CD4-positive, alpha-beta memory T cell (primary cell): Measurements from ENCODE around the gene GPRC5C. TPM values are rescaled to one million over a fixed set of nuclear protein-coding genes. Genes with fewer than 3 reads are reported as not detected.
A peak's percentile ranks its signal among the peaks of the same experiment; 100 is the strongest.

Source experiments
- CTCF ChIA-PET: fragments of 350-600 bp; sonication (Branson Sonifier 250); formaldehyde crosslinking; loops from one replicate; lab custom pipeline; 2021; ENCODE audit warnings: inconsistent platforms; ENCODE audit not compliant: partially characterized antibody; lab: Charles Lee
- POLR2A ChIA-PET: fragments of 350-600 bp; sonication (Branson Sonifier 250); formaldehyde crosslinking; loops from one replicate; lab custom pipeline; 2021; ENCODE audit not compliant: partially characterized antibody; lab: Charles Lee
- DNase-seq, 5 donors: peaks; one replicate each; pipeline versions ENCODE4 v3.0.0 to v3.0.0-alpha.2; 2020 to 2022; ENCODE audit warnings: mixed read lengths in 1 of 5
- H3K27ac ChIP-seq: one replicate; pipeline ENCODE4 v1.7.0; 2013; ENCODE audit warnings: low read depth, low read length
- H3K27me3 ChIP-seq: 2 replicates; pipeline ENCODE4 v1.7.0; 2013; ENCODE audit warnings: mild to moderate bottlenecking, low read length, moderate library complexity; ENCODE audit not compliant: insufficient read depth
- H3K36me3 ChIP-seq: 2 replicates; pipeline ENCODE4 v1.7.0; 2013; ENCODE audit warnings: mild to moderate bottlenecking, low read length, moderate library complexity; ENCODE audit not compliant: insufficient read depth
- H3K4me1 ChIP-seq: 2 replicates; pipeline ENCODE4 v1.7.0; 2013; ENCODE audit warnings: mild to moderate bottlenecking, low read length, moderate library complexity; ENCODE audit not compliant: insufficient read depth
- H3K4me3 ChIP-seq, 2 donors: one replicate each; pipeline ENCODE4 v1.7.0; 2013; ENCODE audit warnings: low read length in 2 of 2, mild to moderate bottlenecking in 1 of 2
- H3K9me3 ChIP-seq, 2 donors: one replicate each; pipeline ENCODE4 v1.7.0; 2013; ENCODE audit warnings: low read length in 2 of 2, control low read depth in 1 of 2; ENCODE audit not compliant: control insufficient read depth in 1 of 2
- H3K27ac Mint-ChIP-seq, 7 donors: one replicate each; pipeline ENCODE4 v1.8.0; 2020 to 2021; ENCODE audit warnings: mixed read lengths in 7 of 7, mild to moderate bottlenecking in 6 of 7, inconsistent platforms in 3 of 7, moderate library complexity in 3 of 7
- H3K27me3 Mint-ChIP-seq, 2 donors: one replicate each; pipeline ENCODE4 v1.8.0; 2020 to 2021; ENCODE audit warnings: mixed read lengths in 2 of 2
- H3K36me3 Mint-ChIP-seq, 2 donors: one replicate each; pipeline ENCODE4 v1.8.0; 2020 to 2021; ENCODE audit warnings: mixed read lengths in 2 of 2, inconsistent platforms in 1 of 2, mild to moderate bottlenecking in 1 of 2
- H3K4me1 Mint-ChIP-seq, 4 donors: one replicate each; pipeline ENCODE4 v1.8.0; 2020 to 2021; ENCODE audit warnings: mixed read lengths in 4 of 4, mild to moderate bottlenecking in 1 of 4
- H3K4me3 Mint-ChIP-seq, 8 donors: one replicate each; pipeline ENCODE4 v1.8.0; 2020 to 2021; ENCODE audit warnings: mixed read lengths in 8 of 8, mild to moderate bottlenecking in 7 of 8, moderate library complexity in 6 of 8, inconsistent platforms in 3 of 8
- H3K9me3 Mint-ChIP-seq, 8 donors: one replicate each; pipeline ENCODE4 v1.8.0; 2020 to 2021; ENCODE audit warnings: mixed read lengths in 8 of 8, mild to moderate bottlenecking in 5 of 8, inconsistent platforms in 3 of 8, moderate library complexity in 1 of 8
- intact Hi-C: fragments of 100-400 bp; cut with micrococcal nuclease; formaldehyde crosslinking; loops from one replicate; pipeline ENCODE4 v1.15.1; 2023
- polyA plus RNA-seq, 2 donors: library from polyadenylated mRNA; unstranded; fragments of 300-500 nt; fragmentation: Illumina TruSeq; gene quantifications; one replicate each; pipeline ENCODE4 v1.2.3, GENCODE V29; 2021
- total RNA-seq, 2 experiments: library from RNA; stranded (reverse); gene quantifications; one replicate each; pipeline ENCODE4 v1.2.3, GENCODE V29; 2021

Gene GPRC5C
- total and polyA plus RNA-seq, 4 experiments from 2014 or later, result not detected

- peaks cover 0 to 4% (median 0%) of the 10 kb centered on the region in 8 donors for H3K9me3 Mint-ChIP-seq
- H3K4me3 ChIP-seq, result no peak overlapping the region
- H3K27me3 ChIP-seq, result no peaks in the 10 kb centered on the region
- intact Hi-C loops, result no loop called here
- H3K9me3 ChIP-seq, result no peaks in the 10 kb centered on the region
- H3K36me3 ChIP-seq, result no peaks in the 10 kb centered on the region
- no peaks in the 10 kb centered on the region for H3K27me3 Mint-ChIP-seq
- H3K27ac Mint-ChIP-seq, result peak overlapping the region in 6 of 7 donors; percentile 24 to 78 (median 66)
- H3K36me3 Mint-ChIP-seq, result no peaks in the 10 kb centered on the region
- H3K4me3 Mint-ChIP-seq, result peak overlapping the region in 2 of 8 donors; percentile 48 to 58
- no peak overlapping the region for H3K27ac ChIP-seq
- CTCF ChIA-PET, result interaction anchor here (1.2 to 8.1 kb wide), 3 partner anchors 31 to 92 kb away, joined by 3 to 82 read pairs (median 3); partner anchors contain the start of gene GPR142
- peaks cover 30 to 33% (median 32%) of the 10 kb centered on the region in 4 donors for H3K4me1 Mint-ChIP-seq
- no peak for DNase-seq
- POLR2A ChIA-PET, result interaction anchor here (1.9 kb wide), 1 partner anchor 12 kb away, joined by 6 read pairs; no protein-coding TSS in a partner anchor
- peaks cover 69% of the 10 kb centered on the region for H3K4me1 ChIP-seq
Observed at GRCh38 chr17:74460996-74461395, 29.1 kb downstream of the GPRC5C start.

GRCh38 chr17:74461611-74462010 is 29.7 kb downstream of the GPRC5C start:
- peaks cover 27 to 31% (median 31%) of the 10 kb centered on the region in 4 donors for H3K4me1 Mint-ChIP-seq
- no peak overlapping the region for H3K27ac ChIP-seq
- no peaks in the 10 kb centered on the region for H3K27me3 ChIP-seq
- H3K27ac Mint-ChIP-seq, result peak overlapping the region in 6 of 7 donors; percentile 24 to 78 (median 66)
- peaks cover 75% of the 10 kb centered on the region for H3K4me1 ChIP-seq
- H3K27me3 Mint-ChIP-seq, result no peaks in the 10 kb centered on the region
- H3K9me3 ChIP-seq, result no peaks in the 10 kb centered on the region
- H3K4me3 ChIP-seq, result no peak overlapping the region
- no peaks in the 10 kb centered on the region for H3K36me3 Mint-ChIP-seq
- H3K36me3 ChIP-seq, result no peaks in the 10 kb centered on the region
- intact Hi-C loops, result no loop called here
- H3K9me3 Mint-ChIP-seq, result peaks cover 0 to 4% (median 0%) of the 10 kb centered on the region in 8 donors
- peak overlapping the region in 4 of 8 donors; percentile 3 to 58 (median 30) for H3K4me3 Mint-ChIP-seq
- POLR2A ChIA-PET, result interaction anchor here (1.9 kb wide), 1 partner anchor 12 kb away, joined by 6 read pairs; no protein-coding TSS in a partner anchor
- CTCF ChIA-PET, result interaction anchor here (1.2 to 8.1 kb wide), 3 partner anchors 30 to 93 kb away, joined by 3 to 82 read pairs (median 3); partner anchors contain the start of gene GPR142
- DNase-seq, result no peak

GRCh38 chr17:74464730-74465377 is 33.0 kb downstream of the GPRC5C start:
- no peak for DNase-seq
- Mint-ChIP-seq H3K4me3 (no peak overlapping the region), H3K4me1 (peaks cover 21 to 34% (median 29%) of the 10 kb centered on the region in 4 donors), H3K27ac (no peak overlapping the region), H3K9me3 (peaks cover 0 to 4% (median 0%) of the 10 kb centered on the region in 8 donors), H3K36me3 (peaks cover 2 to 10% of the 10 kb centered on the region in 2 donors), H3K27me3 (no peaks in the 10 kb centered on the region)
- CTCF ChIA-PET, result no interaction called here
- no peaks in the 10 kb centered on the region for H3K27me3 ChIP-seq
- peak overlapping the region in 1 of 2 donors; percentile 27 for H3K4me3 ChIP-seq
- peaks cover 83% of the 10 kb centered on the region for H3K4me1 ChIP-seq
- POLR2A ChIA-PET, result interaction anchor here (0.7 kb wide), 1 partner anchor 253 kb away, joined by 3 read pairs; no protein-coding TSS in a partner anchor
- H3K36me3 ChIP-seq, result no peaks in the 10 kb centered on the region
- no peaks in the 10 kb centered on the region for H3K9me3 ChIP-seq
- intact Hi-C loops, result no loop called here
- H3K27ac ChIP-seq, result peak overlapping the region; percentile 51

GRCh38 chr17:74465378-74466110 is 33.7 kb downstream of the GPRC5C start:
- DNase-seq, result no peak
- Mint-ChIP-seq H3K27ac (no peak overlapping the region), H3K9me3 (peaks cover 0 to 4% (median 0%) of the 10 kb centered on the region in 8 donors), H3K4me1 (peaks cover 22 to 38% (median 30%) of the 10 kb centered on the region in 4 donors), H3K27me3 (no peaks in the 10 kb centered on the region), H3K36me3 (peaks cover 8 to 16% of the 10 kb centered on the region in 2 donors), H3K4me3 (no peak overlapping the region)
- Histone ChIP-seq H3K4me3 (peak overlapping the region; percentile 22 to 59), H3K9me3 (no peaks in the 10 kb centered on the region), H3K27me3 (no peaks in the 10 kb centered on the region), H3K4me1 (peaks cover 84% of the 10 kb centered on the region), H3K36me3 (no peaks in the 10 kb centered on the region), H3K27ac (peak overlapping the region; percentile 51)
- intact Hi-C loops, result no loop called here
- ChIA-PET POLR2A (interaction anchor here (1.3 to 3.2 kb wide), 3 partner anchors 11 to 23 kb away, joined by 4 to 33 read pairs (median 18); no protein-coding TSS in a partner anchor), CTCF (interaction anchor here (6.4 kb wide), 1 partner anchor 9 kb away, joined by 68 read pairs; no protein-coding TSS in a partner anchor)

GRCh38 chr17:74466111-74466827 is 34.4 kb downstream of the GPRC5C start, which contains the start of gene CD300A:
TSS of gene CD300A (plus strand) at chr17:74466634. CDS start at chr17:74466704, 70 bp downstream.
- ChIA-PET POLR2A (interaction anchor here (0.7 to 3.2 kb wide), 6 partner anchors 8 to 276 kb away, joined by 3 to 33 read pairs (median 4); no protein-coding TSS in a partner anchor), CTCF (interaction anchor here (6.4 kb wide), 1 partner anchor 10 kb away, joined by 68 read pairs; no protein-coding TSS in a partner anchor)
- Histone ChIP-seq H3K9me3 (no peaks in the 10 kb centered on the region), H3K36me3 (no peaks in the 10 kb centered on the region), H3K27ac (peak within 1 kb of the TSS; percentile 51), H3K4me3 (peak within 1 kb of the TSS; percentile 59 to 61), H3K4me1 (peaks cover 82% of the 10 kb centered on the region), H3K27me3 (no peaks in the 10 kb centered on the region)
- no peak within 1 kb of the TSS for H3K4me3 Mint-ChIP-seq
- no peaks in the 10 kb centered on the region for H3K27me3 Mint-ChIP-seq
- peaks cover 0 to 4% (median 0%) of the 10 kb centered on the region in 8 donors for H3K9me3 Mint-ChIP-seq
- H3K36me3 Mint-ChIP-seq, result peaks cover 12 to 20% of the 10 kb centered on the region in 2 donors
- H3K4me1 Mint-ChIP-seq, result peaks cover 27 to 40% (median 33%) of the 10 kb centered on the region in 4 donors
- DNase-seq, result no peak
- intact Hi-C loops, result no loop called here
- peak within 1 kb of the TSS in 5 of 7 donors; percentile 64 to 96 (median 90) for H3K27ac Mint-ChIP-seq

GRCh38 chr17:74466828-74467184 is 34.9 kb downstream of the GPRC5C start:
- Histone ChIP-seq H3K36me3 (no peaks in the 10 kb centered on the region), H3K4me3 (peak overlapping the region; percentile 59 to 61), H3K27ac (peak overlapping the region; percentile 51), H3K9me3 (no peaks in the 10 kb centered on the region), H3K27me3 (no peaks in the 10 kb centered on the region), H3K4me1 (peaks cover 81% of the 10 kb centered on the region)
- Mint-ChIP-seq H3K36me3 (peaks cover 12 to 25% of the 10 kb centered on the region in 2 donors), H3K4me1 (peaks cover 32 to 40% (median 36%) of the 10 kb centered on the region in 4 donors), H3K4me3 (no peak overlapping the region), H3K27me3 (no peaks in the 10 kb centered on the region), H3K9me3 (peaks cover 0 to 4% (median 0%) of the 10 kb centered on the region in 8 donors), H3K27ac (peak overlapping the region in 2 of 7 donors; percentile 78 to 90)
- ChIA-PET POLR2A (interaction anchor here (1.0 to 3.2 kb wide), 5 partner anchors 10 to 276 kb away, joined by 3 to 33 read pairs (median 4); no protein-coding TSS in a partner anchor), CTCF (interaction anchor here (6.4 kb wide), 1 partner anchor 10 kb away, joined by 68 read pairs; no protein-coding TSS in a partner anchor)
- intact Hi-C loops, result no loop called here
- peak in 4 of 5 donors; percentile 24 to 54 (median 30) for DNase-seq
